B cell (primary cell): ENCODE results near the gene RFX2. TPM values are rescaled to one million over a fixed set of nuclear protein-coding genes. Genes with fewer than 3 reads are reported as not detected.

Source experiments
- ATAC-seq: fragments of 200-7000 bp; cut with Tn5 transposase; one replicate; pipeline ENCODE4 v1.10.0; 2021; ENCODE audit warnings: low read depth, mild to moderate bottlenecking, moderate number of reproducible peaks, moderate library complexity
- CTCF ChIA-PET: fragments of 350-600 bp; sonication (Branson Sonifier 250); formaldehyde crosslinking; loops from one replicate; lab custom pipeline; 2021; ENCODE audit warnings: antibody characterized with exemption, inconsistent platforms; lab: Charles Lee
- POLR2A ChIA-PET: fragments of 350-600 bp; sonication (Branson Sonifier 250); formaldehyde crosslinking; loops from one replicate; lab custom pipeline; 2021; ENCODE audit warnings: antibody characterized with exemption; lab: Charles Lee
- DNase-seq: peaks from one replicate; pipeline ENCODE4 v3.0.0; 2013
- H2AFZ ChIP-seq: 2 replicates; pipeline ENCODE4 v1.6.1; 2012; ENCODE audit warnings: mild to moderate bottlenecking, low read depth, low read length; ENCODE audit not compliant: insufficient read depth, poor library complexity, severe bottlenecking
- H3K27ac ChIP-seq, 2 donors: 1 replicate in 1 of 2; 2 replicates in 1 of 2; pipeline ENCODE4 v1.5.1; 2012 to 2013; ENCODE audit warnings: low read length in 2 of 2, mild to moderate bottlenecking in 2 of 2, moderate library complexity in 1 of 2
- H3K27me3 ChIP-seq, 4 experiments: fragments of 200-600 bp in 1 of 4; sonication (generic) in 1 of 4; replicated peaks in 1 of 4; 1 replicate in 2 of 4; 2 replicates in 2 of 4; pipeline versions ENCODE4 v1.6.1 to v1.7.0; 2013 to 2016; ENCODE audit warnings: low read length in 3 of 4, mild to moderate bottlenecking in 2 of 4, mixed read lengths in 1 of 4, moderate library complexity in 1 of 4; ENCODE audit not compliant: insufficient read depth in 4 of 4, control insufficient read depth in 3 of 4; ENCODE audit errors: control extremely low read depth in 1 of 4
- H3K36me3 ChIP-seq, 2 experiments: replicated peaks in 1 of 2; 1 replicate in 1 of 2; 2 replicates in 1 of 2; pipeline versions ENCODE4 v1.6.1 to v1.7.1; 2013; ENCODE audit warnings: low read length in 1 of 2; ENCODE audit not compliant: insufficient read depth in 2 of 2, control insufficient read depth in 1 of 2; ENCODE audit errors: control extremely low read depth in 1 of 2, extremely low read depth in 1 of 2
- H3K4me1 ChIP-seq, 2 donors: fragments of 200-600 bp in 1 of 2; sonication (generic) in 1 of 2; 1 replicate in 1 of 2; 2 replicates in 1 of 2; pipeline versions ENCODE4 v1.5.1 to v1.6.1; 2013 to 2017; ENCODE audit warnings: low read length in 2 of 2; ENCODE audit not compliant: control insufficient read depth in 2 of 2, insufficient read depth in 2 of 2
- H3K4me2 ChIP-seq: replicated peaks from 2 replicates; pipeline ENCODE3; 2012; ENCODE audit warnings: mild to moderate bottlenecking, low read depth, low read length; ENCODE audit not compliant: poor library complexity, severe bottlenecking
- H3K4me3 ChIP-seq, 5 experiments: fragments of 200-600 bp in 1 of 5; sonication (generic) in 1 of 5; 1 replicate in 3 of 5; 2 replicates in 2 of 5; pipeline versions ENCODE4 v1.5.1 to v1.7.0; 2011 to 2016; ENCODE audit warnings: low read length in 4 of 5, mild to moderate bottlenecking in 4 of 5, low read depth in 2 of 5, control low read depth in 1 of 5, moderate library complexity in 1 of 5; ENCODE audit not compliant: insufficient read depth in 1 of 5; ENCODE audit errors: control extremely low read depth in 1 of 5, extremely low read depth in 1 of 5
- H3K79me2 ChIP-seq: fragments of 200-600 bp; sonication (generic); one replicate; pipeline ENCODE4 v1.6.0; 2016; ENCODE audit warnings: low read length; ENCODE audit not compliant: control insufficient read depth, insufficient read depth
- H3K9ac ChIP-seq: fragments of 200-600 bp; sonication (generic); 2 replicates; pipeline ENCODE4 v1.6.1; 2017; ENCODE audit warnings: mild to moderate bottlenecking, low read length, moderate library complexity
- H3K9me3 ChIP-seq, 3 donors: one replicate each; pipeline versions ENCODE4 v1.6.1 to v1.7.1; 2013; ENCODE audit warnings: low read length in 2 of 3; ENCODE audit not compliant: control insufficient read depth in 2 of 3, insufficient read depth in 1 of 3; ENCODE audit errors: control extremely low read depth in 1 of 3
- H4K20me1 ChIP-seq: 2 replicates; pipeline ENCODE4 v1.6.0; 2012; ENCODE audit warnings: mild to moderate bottlenecking, low read length; ENCODE audit not compliant: insufficient read depth, control insufficient read depth, poor library complexity, severe bottlenecking
- H3K27ac Mint-ChIP-seq: one replicate; pipeline ENCODE4 v1.8.0; 2021; ENCODE audit warnings: mixed read lengths
- H3K27me3 Mint-ChIP-seq: one replicate; pipeline ENCODE4 v1.8.0; 2021; ENCODE audit warnings: mixed read lengths
- H3K4me1 Mint-ChIP-seq: one replicate; pipeline ENCODE4 v1.8.0; 2021; ENCODE audit warnings: mixed read lengths
- H3K4me3 Mint-ChIP-seq: one replicate; pipeline ENCODE4 v1.8.0; 2021; ENCODE audit warnings: mixed read lengths
- H3K9me3 Mint-ChIP-seq: one replicate; pipeline ENCODE4 v1.8.0; 2022; ENCODE audit warnings: mixed read lengths; ENCODE audit not compliant: insufficient read depth
- CTCF ChIP-seq: fragments of 200-600 bp; IDR thresholded peaks from one replicate; pipeline ENCODE4 v1.8.0; 2022; ENCODE audit warnings: antibody characterized with exemption, mild to moderate bottlenecking
- EZH2 ChIP-seq: IDR thresholded peaks from 2 replicates; pipeline ENCODE4 v1.6.1; 2012; ENCODE audit warnings: borderline replicate concordance, low read depth, mild to moderate bottlenecking, moderate library complexity, low read length; ENCODE audit not compliant: insufficient read depth, poor library complexity, severe bottlenecking
- whole genome bisulfite sequencing: methylation state at CpG from one replicate; pipeline ENCODE4 v1.1.5; 2013; ENCODE audit warnings: missing lambda C conversion rate; ENCODE audit not compliant: insufficient coverage; 5-methylcytosine and 5-hydroxymethylcytosine counted together
- intact Hi-C: fragments of 100-400 bp; cut with micrococcal nuclease; formaldehyde crosslinking; loops from one replicate; pipeline ENCODE4 v1.10.0; 2022
- polyA plus RNA-seq: library from polyadenylated mRNA; depleted of rRNA; stranded (reverse); fragments of >200 nt; gene quantifications from 2 replicates; pipeline ENCODE4 v1.2.3, GENCODE V29; 2012
- total RNA-seq, 2 donors: library from RNA; stranded (reverse); fragments of 120-200 nt in 1 of 2; gene quantifications; 1 replicate in 1 of 2; 2 replicates in 1 of 2; pipeline versions ENCODE4 v1.2.3 to v1.2.4, GENCODE V29; 2013 to 2022

Gene RFX2
- total and polyA plus RNA-seq, 2 donors (not counting 1 experiment from before 2014, with no cell fraction given): 7.1 to 8.6 TPM

GRCh38 chr19:6086068-6086788, 24.1 kb downstream of the RFX2 start:
- no peaks in the 10 kb centered on the region for H3K9me3 Mint-ChIP-seq
- H3K27ac ChIP-seq: no peak overlapping the region
- H2AFZ ChIP-seq: peak overlapping the region; percentile 61
- WGBS: 94% methylated on average over 6 of the region's 12 CpGs
- POLR2A ChIA-PET: interaction anchor here (2.0 kb wide), 1 partner anchor 8 kb away, joined by 4 read pairs; no protein-coding TSS in a partner anchor
- H3K36me3 ChIP-seq: no peaks in the 10 kb centered on the region
- no peaks in the 10 kb centered on the region for H3K27me3 ChIP-seq
- peaks cover 26 to 28% of the 10 kb centered on the region in 2 donors for H3K4me1 ChIP-seq
- DNase-seq: no peak
- H3K4me2 ChIP-seq: peak overlapping the region; percentile 71
- no peak for ATAC-seq
- H4K20me1 ChIP-seq: no peaks in the 10 kb centered on the region
- H3K79me2 ChIP-seq: no peaks in the 10 kb centered on the region
- H3K27me3 Mint-ChIP-seq: no peaks in the 10 kb centered on the region
- H3K4me1 Mint-ChIP-seq: peaks cover 25% of the 10 kb centered on the region
- TF ChIP-seq EZH2 (no peak), CTCF (no peak)
- peak overlapping the region; percentile 83 for H3K27ac Mint-ChIP-seq
- intact Hi-C loops: loop anchor here (2.0 to 5.0 kb wide), 2 partner anchors 15 to 41 kb away; no protein-coding TSS in a partner anchor
- H3K9me3 ChIP-seq: peaks cover 2 to 5% (median 4%) of the 10 kb centered on the region in 3 donors
- CTCF ChIA-PET: interaction anchor here (1.0 to 3.5 kb wide), 4 partner anchors 15 to 40 kb away, joined by 4 to 26 read pairs (median 10); no protein-coding TSS in a partner anchor
- H3K9ac ChIP-seq: peak overlapping the region; percentile 47
- H3K4me3 ChIP-seq: no peak overlapping the region
- peak overlapping the region; percentile 71 for H3K4me3 Mint-ChIP-seq

GRCh38 chr19:6084821-6085220, 25.5 kb downstream of the RFX2 start:
- H3K4me3 Mint-ChIP-seq: no peak overlapping the region
- no peak overlapping the region for H3K4me2 ChIP-seq
- CTCF ChIA-PET: no interaction called here
- no peaks in the 10 kb centered on the region for H4K20me1 ChIP-seq
- no peak overlapping the region for H3K9ac ChIP-seq
- H3K79me2 ChIP-seq: no peaks in the 10 kb centered on the region
- H3K9me3 Mint-ChIP-seq: no peaks in the 10 kb centered on the region
- TF ChIP-seq EZH2: no peak
- no peak for TF ChIP-seq CTCF
- H2AFZ ChIP-seq: no peak overlapping the region
- peaks cover 2 to 5% (median 4%) of the 10 kb centered on the region in 3 donors for H3K9me3 ChIP-seq
- POLR2A ChIA-PET: no interaction called here
- ATAC-seq: no peak
- no peak for DNase-seq
- no peaks in the 10 kb centered on the region for H3K36me3 ChIP-seq
- intact Hi-C loops: loop anchor here (5.0 kb wide), 1 partner anchor 42 kb away; no protein-coding TSS in a partner anchor
- H3K27ac ChIP-seq: no peak overlapping the region
- no peaks in the 10 kb centered on the region for H3K27me3 ChIP-seq
- H3K4me1 ChIP-seq: peaks cover 26 to 28% of the 10 kb centered on the region in 2 donors
- no peak overlapping the region for H3K4me3 ChIP-seq
- H3K4me1 Mint-ChIP-seq: peaks cover 25% of the 10 kb centered on the region
- H3K27ac Mint-ChIP-seq: no peak overlapping the region
- 100% methylated on average over 2 of the region's 2 CpGs for WGBS
- no peaks in the 10 kb centered on the region for H3K27me3 Mint-ChIP-seq
